ENCODE measurements around the gene IFNL1.
"Not testable (repeated sequence)": the region's sequence is repeated elsewhere in the genome, so short reads cannot be mapped to it uniquely, and the experiment has no call there.

Gene IFNL1

GRCh38 chr19:39270036-39270871, 26.0 kb upstream of the IFNL1 start:
- Histone ChIP-seq H3K79me2 (ENCODE audit: insufficient read depth, low read length) (no peaks in the 10 kb centered on the region), H3F3A (ENCODE audit: insufficient read depth, low read length) (no peaks in the 10 kb centered on the region), H3K4me2 (ENCODE audit: low read length) (no peak overlapping the region), H2AFZ (ENCODE audit: low read length) (no peak overlapping the region), H3K9me3 (ENCODE audit: low read length) (no peaks in the 10 kb centered on the region), H4K20me1 (ENCODE audit: insufficient read depth, low read length) (no peaks in the 10 kb centered on the region), H3K27me3 (ENCODE audit: insufficient read depth, low read length) (no peaks in the 10 kb centered on the region), H3K36me3 (ENCODE audit: insufficient read depth, low read length) (no peaks in the 10 kb centered on the region), H3K9me2 (ENCODE audit: low read depth, low read length) (no peaks in the 10 kb centered on the region), H3K27ac (ENCODE audit: low read depth, low read length, poor library complexity, severe bottlenecking) (no peak overlapping the region), H3K9ac (ENCODE audit: low read length) (no peak overlapping the region), H3K4me3 (ENCODE audit: low read depth, low read length, poor library complexity, severe bottlenecking) (no peak overlapping the region), H3K4me1 (ENCODE audit: insufficient read depth, low read length, severe bottlenecking) (no peaks in the 10 kb centered on the region)
- TF ChIP-seq CTCF (IDR thresholded peaks at IDR 0.05; ENCODE audit: low read length): no peak
- TF ChIP-seq EZH2 (IDR thresholded peaks at IDR 0.05; ENCODE audit: borderline replicate concordance, low read length): no peak

- H3K27ac ChIP-seq (ENCODE audit: low read depth, low read length, poor library complexity, severe bottlenecking); H3K36me3 ChIP-seq (ENCODE audit: insufficient read depth, low read length); H3K27me3 ChIP-seq (ENCODE audit: insufficient read depth, low read length): not testable (repeated sequence)
These were observed 22.3 kb upstream of the IFNL1 start for GRCh38 chr19:39273859-39274258.

GRCh38 chr19:39275578-39275977, 20.6 kb upstream of the IFNL1 start:
- no peak overlapping the region for H3K9ac ChIP-seq (ENCODE audit: low read length)
- H3K4me3 ChIP-seq (ENCODE audit: low read depth, low read length, poor library complexity, severe bottlenecking): no peak overlapping the region
- H3K27ac ChIP-seq (ENCODE audit: low read depth, low read length, poor library complexity, severe bottlenecking): no peak overlapping the region
- H3K9me3 ChIP-seq (ENCODE audit: low read length): no peaks in the 10 kb centered on the region
- no peaks in the 10 kb centered on the region for H3K9me2 ChIP-seq (ENCODE audit: low read depth, low read length)
- H2AFZ ChIP-seq (ENCODE audit: low read length): no peak overlapping the region
- H3K4me2 ChIP-seq (ENCODE audit: low read length): no peak overlapping the region
- H3K27me3 ChIP-seq (ENCODE audit: insufficient read depth, low read length): no peaks in the 10 kb centered on the region; the same call in 1 of the 2 replicates
- H3K36me3 ChIP-seq (ENCODE audit: insufficient read depth, low read length): no peaks in the 10 kb centered on the region
- no peaks in the 10 kb centered on the region for H3F3A ChIP-seq (ENCODE audit: insufficient read depth, low read length)
- TF ChIP-seq CTCF (IDR thresholded peaks at IDR 0.05; ENCODE audit: low read length) (no peak), EZH2 (IDR thresholded peaks at IDR 0.05; ENCODE audit: borderline replicate concordance, low read length) (no peak)
- no peaks in the 10 kb centered on the region for H3K4me1 ChIP-seq (ENCODE audit: insufficient read depth, low read length, severe bottlenecking)
- H3K79me2 ChIP-seq (ENCODE audit: insufficient read depth, low read length): no peaks in the 10 kb centered on the region
- no peaks in the 10 kb centered on the region for H4K20me1 ChIP-seq (ENCODE audit: insufficient read depth, low read length)

More at GRCh38 chr19:39273859-39274258, 22.3 kb upstream of the IFNL1 start:
- not testable (repeated sequence) for H3K4me2 ChIP-seq (ENCODE audit: low read length); H3K9ac ChIP-seq (ENCODE audit: low read length); H3K9me3 ChIP-seq (ENCODE audit: low read length); H3K4me1 ChIP-seq (ENCODE audit: insufficient read depth, low read length, severe bottlenecking); H3K4me3 ChIP-seq (ENCODE audit: low read depth, low read length, poor library complexity, severe bottlenecking); H4K20me1 ChIP-seq (ENCODE audit: insufficient read depth, low read length); H3F3A ChIP-seq (ENCODE audit: insufficient read depth, low read length); H3K79me2 ChIP-seq (ENCODE audit: insufficient read depth, low read length); H3K9me2 ChIP-seq (ENCODE audit: low read depth, low read length); H2AFZ ChIP-seq (ENCODE audit: low read length)

GRCh38 chr19:39276740-39277139, 19.5 kb upstream of the IFNL1 start:
- Histone ChIP-seq H3K4me2 (ENCODE audit: low read length) (no peak overlapping the region), H4K20me1 (ENCODE audit: insufficient read depth, low read length) (no peaks in the 10 kb centered on the region), H3K36me3 (ENCODE audit: insufficient read depth, low read length) (no peaks in the 10 kb centered on the region), H2AFZ (ENCODE audit: low read length) (no peak overlapping the region), H3K4me1 (ENCODE audit: insufficient read depth, low read length, severe bottlenecking) (no peaks in the 10 kb centered on the region), H3K9me3 (ENCODE audit: low read length) (no peaks in the 10 kb centered on the region), H3K27me3 (ENCODE audit: insufficient read depth, low read length) (no peaks in the 10 kb centered on the region; the same call in 1 of the 2 replicates), H3K9ac (ENCODE audit: low read length) (no peak overlapping the region), H3F3A (ENCODE audit: insufficient read depth, low read length) (no peaks in the 10 kb centered on the region), H3K27ac (ENCODE audit: low read depth, low read length, poor library complexity, severe bottlenecking) (no peak overlapping the region), H3K79me2 (ENCODE audit: insufficient read depth, low read length) (no peaks in the 10 kb centered on the region), H3K4me3 (ENCODE audit: low read depth, low read length, poor library complexity, severe bottlenecking) (no peak overlapping the region), H3K9me2 (ENCODE audit: low read depth, low read length) (no peaks in the 10 kb centered on the region)
- TF ChIP-seq CTCF (IDR thresholded peaks at IDR 0.05; ENCODE audit: low read length) (no peak), EZH2 (IDR thresholded peaks at IDR 0.05; ENCODE audit: borderline replicate concordance, low read length) (no peak)

Data from OCI-LY1 (cell line).